ENCODE measurements around the gene VAC14. TPM values are rescaled to one million over a fixed set of nuclear protein-coding genes. Genes with fewer than 3 reads are reported as not detected.
A peak's percentile ranks its signal among the peaks of the same experiment; 100 is the strongest.

Gene VAC14
- total RNA-seq, 1 experiment from 2014 or later, result 35.3 TPM

DNA sequence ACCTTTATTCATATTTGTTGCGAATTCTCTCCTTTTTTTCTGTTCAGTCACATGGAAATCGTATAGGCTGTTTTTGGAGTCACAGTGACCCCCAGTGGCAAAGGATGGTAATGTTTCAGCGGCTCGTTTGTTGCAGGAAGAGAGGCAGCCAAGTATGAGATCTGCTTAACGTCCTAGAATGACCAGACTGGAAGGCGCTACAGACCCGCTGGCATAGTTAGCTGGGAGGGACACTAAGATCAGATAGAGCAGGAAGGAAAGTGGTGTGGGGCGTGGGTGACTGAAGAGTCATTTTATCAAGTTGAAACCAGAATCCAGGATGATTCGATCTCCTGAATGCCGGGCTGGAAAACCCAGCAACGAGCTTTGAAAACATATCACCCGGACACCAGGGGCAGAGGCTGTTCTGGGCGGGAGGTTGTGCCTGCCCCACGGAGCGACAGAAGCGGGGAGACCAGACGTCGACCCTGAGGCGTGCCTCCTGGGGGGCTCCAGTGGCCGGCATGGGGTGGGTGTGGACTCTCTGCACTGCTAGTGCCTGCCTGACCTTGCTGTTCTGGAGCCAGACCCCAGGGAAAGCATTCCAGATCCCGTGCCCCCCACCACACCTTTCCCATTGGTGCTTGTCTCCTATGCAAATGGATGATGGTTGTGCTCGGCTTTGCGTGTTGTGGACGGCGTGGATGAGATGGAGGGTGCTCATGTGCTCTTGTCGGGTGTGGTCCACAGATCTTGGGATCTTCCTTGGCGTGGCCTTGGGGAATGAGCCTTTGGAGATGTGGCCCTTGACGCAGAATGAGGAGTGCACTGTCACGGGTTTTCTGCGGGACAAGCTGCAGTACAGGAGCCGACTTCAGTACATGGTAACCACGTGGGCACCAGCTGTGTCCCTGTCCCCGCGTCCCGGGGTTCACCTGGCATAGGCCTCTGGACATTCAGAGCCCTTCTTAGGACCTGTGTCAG lies 146.9 kb downstream of the VAC14 start:
- no peaks in the 10 kb centered on the region for H4K20me1 ChIP-seq (ENCODE audit: insufficient read depth)
- ChIA-PET CTCF (interaction anchor here (0.7 to 4.4 kb wide), 6 partner anchors 117 to 706 kb away, joined by 3 to 43 read pairs (median 5); no protein-coding TSS in a partner anchor), RAD21 (ENCODE audit: low non-redundant PET in 1 of 2, low total read pairs in 2 of 2, uncharacterized antibody in 2 of 2, unreplicated experiment in 2 of 2) (interaction anchor here in 1 of 2 experiments (0.7 to 1.0 kb wide), 2 partner anchors 117 to 274 kb away, joined by 3 to 4 read pairs; no protein-coding TSS in a partner anchor), POLR2A (no interaction called here)
- peak overlapping the region; percentile 60 for H3K4me2 ChIP-seq (ENCODE audit: low read length)
- intact Hi-C loops (cut with micrococcal nuclease), result loop anchor here (1.0 to 10.0 kb wide), 5 partner anchors 117 to 857 kb away; partner anchors contain the start of genes COG4 and SF3B3
- H3K4me3 ChIP-seq (replicated peaks in 1 of 2; ENCODE audit: low read depth in 1 of 2, low read length in 2 of 2), result peak overlapping the region in 1 of 2 experiments; percentile 22; a peak in 1 of 4 replicates
- no peak overlapping the region for H3K27ac ChIP-seq (ENCODE audit: low read depth, low read length)
- ATAC-seq, result peak; percentile 86
- H3K27me3 ChIP-seq (ENCODE audit: insufficient read depth, low read length), result no peaks in the 10 kb centered on the region
- no peaks in the 10 kb centered on the region for H3K36me3 ChIP-seq (ENCODE audit: control insufficient read depth in 1 of 2, insufficient read depth in 2 of 2, low read length in 2 of 2)
- H3K9me3 ChIP-seq (ENCODE audit: control insufficient read depth in 1 of 2, insufficient read depth in 1 of 2, low read depth in 1 of 2, low read length in 2 of 2), result no peaks in the 10 kb centered on the region
- peaks cover 0 to 8% of the 10 kb centered on the region in 2 experiments; a peak in 2 of 4 replicates for H3K4me1 ChIP-seq (ENCODE audit: control insufficient read depth in 1 of 2, insufficient read depth in 2 of 2, low read length in 2 of 2)
- no peaks in the 10 kb centered on the region for H3K79me2 ChIP-seq (ENCODE audit: insufficient read depth, low read length)
- no TSS peak for BruUV-seq (replicated peaks)
- H3K9ac ChIP-seq (ENCODE audit: low read length), result peak overlapping the region; percentile 33; the same call in 1 of the 2 replicates
- no peaks in the 10 kb centered on the region for H3K9me2 ChIP-seq (ENCODE audit: insufficient read depth)
- peak; percentile 67 for DNase-seq (ENCODE audit: low read depth, low spot score)
- peak overlapping the region; percentile 88 for H2AFZ ChIP-seq (ENCODE audit: low read depth, low read length, poor library complexity, severe bottlenecking)
- TF ChIP-seq TCF7L2 (IDR thresholded peaks at IDR 0.05; ENCODE audit: borderline replicate concordance, extremely low read depth, insufficient read depth, insufficient read length) (peak; percentile 44), JUND (IDR thresholded peaks at IDR 0.05) (no peak), POLR2AphosphoS5 (IDR thresholded peaks at IDR 0.05; ENCODE audit: low read depth, low read length) (no peak), POLR2A (IDR thresholded peaks at IDR 0.05; ENCODE audit: borderline replicate concordance, extremely low read depth, insufficient read depth, insufficient read length) (no peak), EZH2 (IDR thresholded peaks at IDR 0.05) (no peak), SP1 (IDR thresholded peaks at IDR 0.05; ENCODE audit: low read depth) (no peak), REST (IDR thresholded peaks at IDR 0.05; ENCODE audit: low read depth) (no peak), SRF (IDR thresholded peaks at IDR 0.05; ENCODE audit: low read depth) (no peak), ELF1 (IDR thresholded peaks at IDR 0.05; ENCODE audit: borderline replicate concordance, low read depth) (no peak), FOSL1 (IDR thresholded peaks at IDR 0.05; ENCODE audit: low read depth) (no peak), EZH2phosphoT487 (IDR thresholded peaks at IDR 0.05; ENCODE audit: borderline replicate concordance) (no peak), EGR1 (IDR thresholded peaks at IDR 0.05; ENCODE audit: low read depth) (no peak), RAD21 (IDR thresholded peaks at IDR 0.05; ENCODE audit: low read depth) (peak; percentile 98), ZNF274 (IDR thresholded peaks at IDR 0.05; ENCODE audit: low read depth, low read length) (no peak)
- TF ChIP-seq, protein P1, sequence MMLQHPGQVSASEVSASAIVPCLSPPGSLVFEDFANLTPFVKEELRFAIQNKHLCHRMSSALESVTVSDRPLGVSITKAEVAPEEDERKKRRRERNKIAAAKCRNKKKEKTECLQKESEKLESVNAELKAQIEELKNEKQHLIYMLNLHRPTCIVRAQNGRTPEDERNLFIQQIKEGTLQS (IDR thresholded peaks at IDR 0.05), result no peak
- TF ChIP-seq, protein P2, sequence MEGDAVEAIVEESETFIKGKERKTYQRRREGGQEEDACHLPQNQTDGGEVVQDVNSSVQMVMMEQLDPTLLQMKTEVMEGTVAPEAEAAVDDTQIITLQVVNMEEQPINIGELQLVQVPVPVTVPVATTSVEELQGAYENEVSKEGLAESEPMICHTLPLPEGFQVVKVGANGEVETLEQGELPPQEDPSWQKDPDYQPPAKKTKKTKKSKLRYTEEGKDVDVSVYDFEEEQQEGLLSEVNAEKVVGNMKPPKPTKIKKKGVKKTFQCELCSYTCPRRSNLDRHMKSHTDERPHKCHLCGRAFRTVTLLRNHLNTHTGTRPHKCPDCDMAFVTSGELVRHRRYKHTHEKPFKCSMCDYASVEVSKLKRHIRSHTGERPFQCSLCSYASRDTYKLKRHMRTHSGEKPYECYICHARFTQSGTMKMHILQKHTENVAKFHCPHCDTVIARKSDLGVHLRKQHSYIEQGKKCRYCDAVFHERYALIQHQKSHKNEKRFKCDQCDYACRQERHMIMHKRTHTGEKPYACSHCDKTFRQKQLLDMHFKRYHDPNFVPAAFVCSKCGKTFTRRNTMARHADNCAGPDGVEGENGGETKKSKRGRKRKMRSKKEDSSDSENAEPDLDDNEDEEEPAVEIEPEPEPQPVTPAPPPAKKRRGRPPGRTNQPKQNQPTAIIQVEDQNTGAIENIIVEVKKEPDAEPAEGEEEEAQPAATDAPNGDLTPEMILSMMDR (IDR thresholded peaks at IDR 0.05 in 2 of 3, conservative IDR thresholded peaks at IDR 0.05 in 1 of 3; ENCODE audit: borderline replicate concordance in 1 of 3, insufficient read depth in 1 of 3, low read depth in 2 of 3, low read length in 2 of 3), result peak; percentile 82 to 93 (median 91)
- TF ChIP-seq, protein P3, sequence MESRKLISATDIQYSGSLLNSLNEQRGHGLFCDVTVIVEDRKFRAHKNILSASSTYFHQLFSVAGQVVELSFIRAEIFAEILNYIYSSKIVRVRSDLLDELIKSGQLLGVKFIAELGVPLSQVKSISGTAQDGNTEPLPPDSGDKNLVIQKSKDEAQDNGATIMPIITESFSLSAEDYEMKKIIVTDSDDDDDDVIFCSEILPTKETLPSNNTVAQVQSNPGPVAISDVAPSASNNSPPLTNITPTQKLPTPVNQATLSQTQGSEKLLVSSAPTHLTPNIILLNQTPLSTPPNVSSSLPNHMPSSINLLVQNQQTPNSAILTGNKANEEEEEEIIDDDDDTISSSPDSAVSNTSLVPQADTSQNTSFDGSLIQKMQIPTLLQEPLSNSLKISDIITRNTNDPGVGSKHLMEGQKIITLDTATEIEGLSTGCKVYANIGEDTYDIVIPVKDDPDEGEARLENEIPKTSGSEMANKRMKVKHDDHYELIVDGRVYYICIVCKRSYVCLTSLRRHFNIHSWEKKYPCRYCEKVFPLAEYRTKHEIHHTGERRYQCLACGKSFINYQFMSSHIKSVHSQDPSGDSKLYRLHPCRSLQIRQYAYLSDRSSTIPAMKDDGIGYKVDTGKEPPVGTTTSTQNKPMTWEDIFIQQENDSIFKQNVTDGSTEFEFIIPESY (IDR thresholded peaks at IDR 0.05; ENCODE audit: extremely low read depth, insufficient replicate concordance, low read length), result no peak
